GM23248 (cell line): ENCODE measurements around the gene TENT4B.

Experiments
- EZH2 ChIP-seq: fragments of 200-600 bp; sonication (generic); IDR thresholded peaks from 2 replicates; pipeline ENCODE4 v1.6.1; 2018; ENCODE audit warnings: antibody characterized with exemption, mild to moderate bottlenecking; ENCODE audit not compliant: insufficient read depth, poor library complexity, severe bottlenecking
- EZH2phosphoT487 ChIP-seq: fragments of 200-600 bp; sonication (generic); IDR thresholded peaks from 2 replicates; pipeline ENCODE4 v1.6.1; 2018; ENCODE audit warnings: antibody characterized with exemption, moderate library complexity, mild to moderate bottlenecking, low read depth; ENCODE audit not compliant: insufficient read depth

- TF ChIP-seq EZH2 (no peak), EZH2phosphoT487 (no peak)
Measured at GRCh38 chr16:50276801-50277555, 123.9 kb downstream of the TENT4B start.
